Left forelimb (tissue), 1 donor: ENCODE measurements around the gene XPO6.

Source experiments
- DNase-seq: peaks from one replicate; pipeline ENCODE4 v3.0.0-alpha.2; 2018; ENCODE audit warnings: low spot score

The XPO6 gene

DNA sequence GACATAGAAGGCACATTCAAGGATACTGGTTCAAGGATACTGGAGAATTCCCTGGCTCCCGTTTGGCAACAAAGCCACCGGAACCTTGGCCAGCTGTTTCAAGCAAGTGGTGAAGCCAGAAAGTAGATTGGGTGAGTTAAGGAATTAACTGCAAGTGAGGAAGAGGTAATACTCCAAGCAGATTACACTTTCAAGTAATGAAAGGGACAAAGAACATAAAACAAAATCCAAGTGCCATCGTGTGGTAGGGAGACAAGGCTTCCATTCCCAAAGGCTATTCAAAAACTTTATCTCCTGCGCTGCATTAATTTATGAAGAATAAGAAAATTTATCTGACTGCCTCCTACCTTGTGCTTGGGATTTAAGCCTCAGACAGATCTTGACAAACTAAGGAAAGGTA lies 27.8 kb downstream of the XPO6 start:
- DNase-seq, result no peak

DNA sequence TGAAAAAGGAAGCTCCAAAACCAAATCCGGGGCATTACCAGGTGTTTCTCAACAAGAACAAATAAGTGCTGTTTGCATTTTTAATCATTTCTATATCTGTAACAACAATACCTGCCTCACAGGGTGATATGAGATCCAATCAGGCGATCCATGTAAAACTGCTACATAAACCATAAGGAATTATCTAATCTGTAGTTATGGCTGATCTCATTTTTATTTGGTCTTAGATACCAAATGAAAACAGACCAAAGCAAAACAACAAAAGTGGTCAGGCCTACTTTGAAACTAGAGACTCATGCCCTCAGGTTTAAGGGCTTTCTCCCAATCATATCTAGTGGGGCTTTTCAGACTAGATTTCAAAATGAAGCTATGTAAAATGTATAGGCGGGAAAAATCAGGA lies 28.3 kb downstream of the XPO6 start:
- DNase-seq, result no peak

DNA sequence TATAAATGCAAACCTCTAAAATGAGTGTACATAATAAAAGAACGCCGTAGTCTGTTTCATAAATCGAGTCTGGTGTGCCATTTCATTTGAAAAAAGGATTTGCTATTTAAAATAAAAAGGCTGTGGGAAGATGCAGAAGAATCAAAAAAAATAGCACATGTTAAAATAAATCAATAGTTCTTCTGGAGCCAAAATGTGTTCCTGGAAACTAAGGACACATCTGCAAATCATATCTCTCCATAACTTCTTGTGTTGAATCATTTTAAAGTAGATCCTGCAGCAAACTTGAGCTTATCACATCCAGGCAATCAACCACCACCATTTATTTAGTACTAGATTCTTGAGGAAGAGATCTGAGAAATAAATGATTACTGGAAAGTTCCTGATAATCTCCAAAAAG lies 29.0 kb downstream of the XPO6 start:
- DNase-seq, result no peak

DNA sequence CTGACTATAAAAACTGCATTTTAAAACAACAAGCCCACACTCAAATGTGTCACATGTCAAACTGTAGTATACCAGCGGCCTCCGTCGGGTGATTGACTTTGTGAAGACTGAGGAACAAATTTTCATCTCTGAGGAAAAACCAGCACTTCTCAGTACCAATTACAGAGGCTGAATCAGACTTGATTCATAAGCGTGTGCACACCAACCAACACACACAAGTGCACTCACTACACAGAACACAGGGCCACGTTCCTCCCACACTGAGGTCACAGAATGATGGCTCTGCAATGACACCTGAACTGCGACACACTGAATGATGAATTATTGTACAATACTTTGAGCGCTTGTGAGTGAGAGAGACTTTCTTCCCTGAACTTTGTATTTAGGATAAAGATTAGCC lies 29.6 kb downstream of the XPO6 start:
- no peak for DNase-seq

DNA sequence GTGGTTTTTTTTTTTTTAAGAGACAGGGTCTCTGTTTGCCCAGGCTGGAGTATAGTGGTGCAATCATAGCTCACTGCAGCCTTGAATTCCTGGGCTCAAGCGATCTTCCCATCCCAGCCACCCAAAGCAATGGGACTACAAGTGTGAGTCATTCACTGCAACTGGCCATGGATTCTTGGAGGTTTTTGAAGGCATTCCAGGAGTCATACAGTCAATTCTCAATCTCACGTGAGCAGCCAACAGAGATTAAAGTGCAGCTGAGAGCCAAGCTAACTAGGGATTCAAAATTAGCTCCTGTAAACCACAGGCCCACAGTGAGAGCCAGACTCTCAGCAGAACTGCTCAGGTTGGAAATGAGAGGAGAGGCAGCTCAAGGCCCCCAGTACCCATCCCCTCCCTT lies 30.2 kb downstream of the XPO6 start:
- no peak for DNase-seq

DNA sequence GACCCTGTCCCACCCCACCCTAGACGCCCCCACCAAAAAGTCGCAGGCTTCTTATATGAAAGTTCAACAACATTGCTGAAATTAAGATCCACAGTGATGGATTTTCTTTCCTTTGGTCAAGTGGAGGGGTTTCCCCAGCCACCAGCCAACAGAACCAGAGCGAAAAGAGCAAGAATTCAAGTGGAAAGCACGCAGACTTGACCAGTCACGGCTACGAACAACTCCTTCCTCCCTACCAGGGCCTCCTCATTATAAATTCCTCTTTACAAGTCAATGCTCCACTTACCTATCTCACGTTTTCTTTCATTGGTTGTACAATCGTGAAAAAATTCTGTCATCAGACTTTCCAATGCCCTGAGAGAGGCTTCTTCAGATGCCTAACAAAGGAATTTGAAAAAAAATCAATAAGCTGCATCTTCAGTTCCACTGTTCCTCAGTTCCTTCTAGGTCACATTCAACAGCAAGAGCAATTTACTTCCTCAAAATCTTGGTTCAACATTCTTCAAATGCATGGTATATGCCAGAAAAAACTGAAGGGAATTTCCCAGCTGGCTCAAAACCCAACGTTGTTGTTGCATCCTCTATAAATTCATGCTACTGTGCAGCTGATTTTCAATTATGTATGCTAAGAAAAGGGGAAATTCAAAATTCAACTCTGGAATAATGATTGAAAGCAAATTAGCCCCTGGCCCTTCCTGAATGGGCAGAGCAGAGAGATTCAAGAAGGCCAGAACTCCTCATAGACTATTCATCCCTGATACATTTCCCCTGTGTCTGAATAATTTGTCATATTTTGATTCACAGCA lies 30.9 kb downstream of the XPO6 start:
- no peak for DNase-seq

DNA sequence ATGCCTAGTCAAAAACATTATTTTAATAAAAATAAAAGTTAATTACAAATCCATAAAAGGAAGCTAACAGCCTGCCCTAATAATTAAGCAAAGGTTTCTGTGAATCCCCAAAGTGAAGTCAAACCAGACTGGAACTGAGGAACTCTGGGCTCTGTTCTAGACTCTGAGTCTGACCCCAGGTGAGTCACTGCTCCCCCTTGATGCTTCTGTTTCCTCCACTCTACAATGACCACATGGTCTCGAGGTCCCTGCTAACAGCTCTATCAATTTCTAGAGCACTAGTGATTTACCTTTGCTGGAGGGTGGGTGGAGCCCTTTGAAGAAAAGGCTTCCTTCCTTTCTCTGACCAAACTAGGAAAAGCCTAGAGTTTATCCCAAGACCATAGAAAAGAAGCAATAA lies 32.4 kb downstream of the XPO6 start:
- DNase-seq, result no peak

DNA sequence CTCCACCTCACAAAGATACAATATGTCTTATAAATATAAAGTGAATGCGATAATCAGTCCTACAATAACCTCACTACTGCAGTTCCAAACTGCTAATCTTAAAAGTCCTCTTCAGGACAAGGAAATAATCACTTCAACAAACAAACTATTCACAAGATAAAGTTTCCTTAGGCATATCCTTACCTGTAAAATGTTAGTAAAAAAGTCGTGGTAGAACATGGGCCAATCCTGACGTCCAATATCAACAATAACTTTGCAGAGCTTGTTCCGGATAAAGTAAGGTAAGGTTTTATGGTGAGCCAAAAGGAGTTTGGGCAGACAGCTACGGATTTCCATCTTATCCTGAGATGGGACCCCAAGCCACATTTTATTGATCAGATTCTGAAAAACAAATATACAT lies 36.0 kb downstream of the XPO6 start:
- DNase-seq, result no peak

DNA sequence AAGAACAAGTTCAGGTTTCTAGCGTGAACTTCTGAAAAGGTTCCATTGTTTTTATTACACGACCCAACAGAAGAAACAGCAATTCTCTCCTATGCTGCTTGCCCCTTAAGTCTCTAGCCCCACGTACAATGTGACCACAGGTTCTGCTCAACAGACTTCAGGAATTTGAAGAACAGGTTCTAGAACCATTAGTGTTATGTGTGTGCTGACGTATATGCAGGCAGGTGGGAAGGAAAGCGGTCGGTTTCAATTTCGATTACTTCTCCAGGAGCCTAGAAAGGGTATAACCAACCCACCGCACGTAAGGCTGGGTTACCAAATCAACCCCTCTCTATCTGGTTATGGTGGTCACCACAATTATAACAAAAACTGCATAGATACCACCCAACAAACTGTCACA lies 39.4 kb downstream of the XPO6 start:
- no peak for DNase-seq

DNA sequence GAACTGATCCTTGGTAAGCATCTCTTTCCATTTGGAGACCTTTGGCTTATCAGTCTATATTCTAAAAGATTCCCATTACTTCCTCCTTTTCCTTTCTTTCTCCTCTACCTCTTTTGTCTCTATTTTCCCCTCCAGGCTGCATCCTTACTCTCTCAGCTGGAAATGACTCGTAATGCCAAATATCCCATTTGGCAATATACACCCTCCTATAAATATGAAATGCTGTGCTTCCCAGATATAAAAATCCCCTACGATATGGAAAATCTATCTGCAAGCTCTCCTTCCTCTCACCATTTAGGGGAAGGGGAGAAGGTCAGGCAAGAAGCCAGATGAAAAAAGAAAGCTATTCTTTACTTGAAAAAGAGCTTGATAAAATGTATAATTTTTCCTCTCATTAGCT lies 39.9 kb downstream of the XPO6 start:
- DNase-seq, result no peak

DNA sequence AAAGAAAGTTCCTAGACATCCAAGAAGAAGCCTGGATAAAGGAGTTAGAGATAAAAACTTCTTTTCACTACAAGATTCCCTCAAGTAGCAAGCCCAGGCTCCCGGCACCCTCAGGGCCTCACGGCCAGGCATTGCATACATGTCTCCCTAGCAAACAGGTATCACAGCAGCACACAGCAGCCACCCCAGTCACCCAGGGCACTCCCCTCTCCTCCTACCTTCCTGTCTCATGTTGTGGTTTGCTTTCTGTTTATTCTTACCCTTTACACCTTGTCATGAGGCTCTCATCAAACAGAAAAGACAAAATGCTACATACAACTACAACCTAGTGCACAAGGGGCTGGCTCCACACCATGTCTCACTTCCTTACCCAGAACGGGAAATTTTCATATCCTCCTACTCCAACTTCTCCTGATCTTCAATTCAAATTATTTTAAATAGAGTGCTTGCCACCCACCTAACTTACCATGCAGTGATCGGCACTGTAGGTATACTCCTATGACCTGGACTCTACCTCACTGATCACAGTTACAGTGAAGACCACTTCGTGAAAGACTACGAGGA lies 42.7 kb downstream of the XPO6 start:
- DNase-seq, result no peak

DNA sequence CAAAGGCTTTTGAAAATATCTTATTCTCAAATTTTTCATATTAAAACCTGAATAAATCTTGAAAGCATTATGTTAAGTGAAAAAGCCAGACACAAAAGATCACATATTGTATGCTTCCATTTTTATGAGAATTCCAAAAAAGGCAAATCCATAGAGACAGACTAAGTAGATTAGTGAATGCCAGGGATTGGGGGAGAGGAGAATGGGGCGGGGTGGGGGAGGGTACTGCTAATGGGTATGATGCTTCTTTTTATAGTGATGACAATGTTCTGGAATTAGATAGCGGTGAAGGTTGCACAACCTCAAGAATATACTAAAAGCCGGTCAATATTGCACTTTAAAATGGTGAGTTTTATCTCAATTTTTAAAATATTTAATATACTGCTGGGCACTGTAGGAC lies 44.0 kb downstream of the XPO6 start:
- no peak for DNase-seq

DNA sequence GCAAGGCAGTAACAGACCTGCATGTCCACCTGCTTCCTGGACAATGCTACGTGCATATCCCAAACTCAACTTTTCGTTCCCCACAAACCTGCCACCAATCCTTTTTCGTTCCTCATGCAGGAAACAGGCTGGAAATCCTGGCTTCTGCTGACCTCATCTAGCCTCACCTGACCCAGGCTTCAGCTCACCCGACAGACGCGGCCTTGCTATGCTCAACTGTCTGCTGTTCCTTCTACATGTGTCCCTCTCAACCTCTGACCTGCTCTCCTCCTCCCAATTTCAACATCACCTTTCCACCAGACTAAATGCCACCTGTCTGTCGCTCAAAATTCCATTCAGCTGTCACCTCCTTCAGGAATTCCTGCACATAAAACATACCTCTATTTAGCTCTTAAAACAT lies 44.5 kb downstream of the XPO6 start:
- DNase-seq, result no peak

DNA sequence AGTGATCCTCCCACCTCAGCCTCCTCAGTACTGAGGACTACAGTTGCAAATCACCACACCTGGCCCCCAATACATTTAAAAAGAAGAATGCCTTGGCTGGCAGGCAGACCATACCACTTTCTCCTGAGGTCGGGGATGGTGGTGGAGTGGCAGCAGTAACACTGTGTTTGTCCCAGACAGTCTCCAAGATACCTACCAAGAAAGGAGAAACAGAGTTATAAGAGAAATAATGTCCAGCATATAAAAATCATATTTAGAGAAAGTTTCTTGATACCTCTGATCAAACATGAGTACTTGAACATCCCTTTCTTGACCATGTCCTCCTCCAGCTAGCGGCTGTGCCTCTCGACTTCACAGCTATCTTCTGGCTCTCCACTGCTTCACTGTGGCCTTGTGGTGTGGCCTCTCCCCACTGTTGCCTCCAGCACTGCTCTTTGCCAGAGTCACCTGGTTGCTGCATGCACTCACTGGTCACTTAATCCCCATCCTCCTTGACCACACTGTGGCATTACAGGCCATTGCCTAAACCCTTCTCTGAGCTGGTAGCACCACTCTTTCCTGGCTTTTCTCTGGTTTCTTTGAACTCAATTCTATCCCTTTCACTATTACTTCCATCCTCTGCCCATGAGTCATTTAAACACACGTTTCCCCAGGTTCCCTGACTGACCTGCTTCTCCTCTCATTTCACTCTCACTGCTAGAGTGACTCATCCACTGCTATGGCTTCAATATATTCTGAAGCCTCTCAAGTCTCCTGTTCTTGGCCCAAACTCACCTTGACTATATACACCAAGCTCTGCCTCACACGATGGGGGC lies 45.2 kb downstream of the XPO6 start:
- no peak for DNase-seq

DNA sequence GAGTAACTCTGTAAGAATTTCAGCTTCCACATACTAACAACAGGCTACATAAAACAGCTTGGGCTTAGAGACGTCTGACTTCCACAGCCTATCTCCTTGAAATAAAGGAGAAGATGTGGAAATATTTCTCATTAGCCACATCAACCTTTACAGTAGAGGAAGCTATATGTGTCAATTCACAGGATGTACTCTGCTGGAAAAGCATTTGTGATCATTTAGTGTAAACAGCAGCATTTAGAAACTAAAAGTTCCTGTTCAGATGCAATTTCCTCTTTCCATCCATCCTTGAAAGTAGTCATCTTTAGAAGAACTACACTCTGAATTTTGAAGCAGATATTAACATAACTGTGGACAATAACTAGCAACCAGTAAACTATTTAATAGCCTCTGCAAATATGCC lies 46.2 kb downstream of the XPO6 start:
- no peak for DNase-seq

DNA sequence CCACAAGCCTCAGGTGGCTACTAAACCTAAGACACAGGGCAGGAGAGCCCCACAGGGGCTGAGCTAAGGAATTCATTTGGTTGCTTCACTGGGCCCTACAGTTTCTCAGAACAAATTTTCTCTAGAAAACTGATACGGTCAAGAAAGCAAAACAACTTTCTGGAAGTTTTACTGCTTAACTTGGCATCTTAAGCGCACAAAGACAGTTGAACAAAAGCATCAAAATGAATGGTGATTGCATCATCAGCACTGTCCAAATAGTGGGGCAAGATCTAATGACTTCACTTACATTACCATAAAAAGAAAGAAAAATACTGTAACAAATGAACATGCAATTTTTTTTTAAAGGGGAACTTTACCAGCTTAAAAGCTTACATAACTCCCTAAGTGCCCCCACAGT lies 47.6 kb downstream of the XPO6 start:
- DNase-seq, result no peak

DNA sequence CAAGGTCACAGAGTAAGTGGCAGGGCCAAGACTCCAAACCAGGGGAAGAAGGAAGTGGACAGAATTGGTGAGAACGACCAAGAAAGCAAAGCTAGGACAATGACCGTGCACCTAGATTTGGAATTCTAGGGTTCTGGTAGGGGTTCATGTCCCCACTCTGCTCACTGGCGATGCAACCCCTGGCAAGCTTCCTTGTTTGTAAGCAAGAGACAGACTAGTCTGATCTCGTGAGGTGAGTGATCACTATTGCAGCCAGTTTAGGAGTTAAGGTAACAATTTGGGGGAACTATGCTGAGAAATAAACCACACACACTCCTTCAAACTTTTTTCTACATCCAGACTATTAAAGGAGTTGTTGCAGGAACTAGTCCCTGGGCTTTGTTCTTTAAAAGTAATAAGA lies 48.1 kb downstream of the XPO6 start:
- DNase-seq, result no peak

DNA sequence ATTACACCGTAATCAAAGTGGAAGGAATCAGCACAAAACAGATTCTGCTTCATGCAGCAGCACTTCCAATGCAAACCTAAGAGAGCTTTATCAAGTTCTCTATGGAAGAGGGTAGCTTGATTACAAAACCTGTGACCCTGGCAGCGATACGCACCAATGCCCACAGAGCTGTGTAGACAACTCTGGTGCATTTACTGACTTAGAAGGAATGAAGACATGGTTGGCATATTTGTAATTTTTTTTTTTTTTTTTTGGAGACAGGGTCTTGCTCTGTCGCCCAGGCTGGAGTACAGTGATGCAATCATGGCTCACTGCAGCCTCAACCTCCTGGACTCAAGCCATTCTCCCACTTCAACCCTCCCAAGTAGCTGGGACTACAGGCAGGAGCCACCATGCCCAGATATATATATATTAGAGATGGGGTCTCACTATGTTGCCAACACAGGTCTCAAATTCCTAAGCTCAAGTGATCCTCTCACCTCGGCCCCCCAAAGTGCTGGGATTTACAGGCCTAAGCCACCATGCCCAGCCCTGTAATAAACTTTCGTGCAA lies 49.4 kb downstream of the XPO6 start:
- no peak for DNase-seq

DNA sequence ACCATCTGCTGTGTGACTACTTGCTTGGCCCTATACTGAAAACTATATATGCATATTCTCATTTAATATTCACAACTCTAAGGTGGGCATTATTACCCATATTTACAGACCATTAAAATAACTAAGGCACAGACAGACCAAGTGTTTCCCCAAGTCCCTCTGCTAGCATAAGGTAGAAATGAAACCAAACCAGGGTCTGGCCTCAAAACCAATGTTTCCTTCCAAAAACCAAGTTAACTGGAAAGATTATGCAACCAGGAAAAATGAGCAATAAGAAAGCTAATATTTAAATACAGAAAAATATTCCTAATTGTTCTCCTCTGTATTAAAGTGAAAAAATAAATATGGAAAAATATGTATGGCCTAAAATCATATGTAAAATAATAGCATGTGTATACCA lies 50.1 kb downstream of the XPO6 start:
- DNase-seq, result no peak

DNA sequence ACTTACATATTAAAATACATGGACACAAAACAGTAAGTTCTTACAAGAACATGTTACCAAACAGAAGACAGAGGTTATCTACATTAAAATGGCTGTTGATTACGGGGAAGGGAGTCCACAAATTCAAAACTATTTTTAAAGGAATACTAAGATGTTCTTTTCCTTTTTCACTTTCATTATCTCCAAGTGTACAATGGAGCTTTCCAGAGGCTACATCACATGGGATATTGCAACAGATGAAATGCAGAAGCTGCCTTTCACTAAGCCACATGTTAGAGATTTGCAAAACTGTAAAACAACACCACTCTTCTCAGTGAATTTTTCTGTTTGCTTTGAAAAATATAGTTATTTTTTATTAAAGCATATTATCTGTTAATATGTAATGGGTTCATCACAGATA lies 53.6 kb downstream of the XPO6 start:
- DNase-seq, result no peak

DNA sequence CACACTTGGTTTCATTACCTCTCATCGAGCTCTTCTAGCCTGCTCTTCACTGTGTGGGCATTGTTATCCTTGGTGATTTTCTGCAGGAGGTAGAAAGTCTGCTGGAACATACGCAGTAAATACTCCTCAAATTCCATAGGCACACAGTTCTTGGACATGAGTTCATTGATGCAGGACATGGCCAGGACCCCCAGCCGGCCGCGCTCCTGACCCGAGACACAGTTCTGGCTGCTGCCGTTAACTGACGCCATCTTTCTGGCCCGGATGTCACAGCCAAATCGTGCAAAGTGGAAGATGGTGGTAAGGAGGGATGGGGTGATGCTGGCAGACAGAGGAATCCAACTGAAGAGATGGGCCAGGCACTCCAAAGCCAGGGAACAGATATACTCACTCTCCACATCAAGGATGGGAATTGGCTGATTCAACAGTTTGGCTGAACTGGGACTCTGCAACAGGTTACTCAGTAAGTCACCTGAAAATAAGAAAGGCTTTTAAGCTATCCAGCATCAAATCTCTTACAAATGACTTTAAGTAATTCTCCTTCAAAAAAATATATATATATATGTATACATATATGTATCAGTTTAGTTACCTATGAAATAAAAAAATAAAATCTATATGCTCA lies 55.6 kb downstream of the XPO6 start:
- DNase-seq, result no peak

DNA sequence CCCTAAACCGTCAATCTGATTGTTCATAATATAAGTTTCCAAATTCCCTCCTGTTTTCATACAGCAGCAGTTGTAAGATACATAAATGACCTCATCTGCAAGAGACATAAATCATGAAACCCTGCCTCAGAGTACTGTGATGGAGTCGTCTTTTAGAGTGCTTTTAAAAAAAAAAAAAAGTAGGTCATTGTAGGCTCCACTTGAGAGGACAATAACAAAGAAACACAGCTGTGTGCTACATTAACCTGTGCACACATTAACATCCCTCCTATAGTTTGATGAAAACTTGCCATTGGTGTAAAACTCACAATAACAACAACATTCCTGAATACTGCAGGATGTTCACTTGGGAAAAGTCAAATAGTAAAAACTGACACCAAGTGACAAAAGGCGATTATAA lies 56.5 kb downstream of the XPO6 start:
- no peak for DNase-seq

DNA sequence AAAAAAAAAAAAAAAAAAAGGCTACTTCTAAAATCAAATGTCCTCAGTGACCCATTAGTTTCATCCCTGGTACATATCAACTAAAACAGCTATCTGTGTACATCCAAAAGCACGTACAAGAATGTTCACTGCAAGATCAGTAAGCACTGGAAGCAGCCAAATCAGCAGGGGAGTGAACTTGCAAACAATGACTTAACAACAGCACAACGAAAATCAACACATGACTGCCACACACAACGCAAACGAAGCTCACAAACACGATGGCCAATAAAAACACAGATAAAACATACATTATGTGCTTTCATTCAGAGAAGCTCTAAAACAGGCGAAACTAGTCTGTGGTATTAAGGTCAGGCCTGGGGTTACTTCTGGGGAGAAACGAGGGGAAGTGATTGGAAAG lies 60.6 kb downstream of the XPO6 start:
- DNase-seq, result no peak
